K562 (cell line): ENCODE results near the gene LOXHD1.

Source experiments
- CTCF ChIP-seq, 3 experiments: IDR thresholded peaks in 2 of 3; conservative IDR thresholded peaks in 1 of 3; 2 replicates each; pipeline ENCODE4 v1.5.1; 2011 to 2012; ENCODE audit warnings: low read length in 3 of 3, mild to moderate bottlenecking in 3 of 3, control low read depth in 2 of 3, improper control_type of control experiment in 1 of 3, inconsistent platforms in 1 of 3, low read depth in 1 of 3, mixed read lengths in 1 of 3, moderate library complexity in 1 of 3; ENCODE audit not compliant: insufficient read depth in 2 of 3
- MYC ChIP-seq, 2 experiments: fragments of 250-450 bp in 1 of 2; sonication (Bioruptor Pico) in 1 of 2; IDR thresholded peaks; 2 replicates each; pipeline versions ENCODE4 v1.5.1 to v1.6.1; 2012 to 2021; ENCODE audit warnings: low read depth in 2 of 2, borderline replicate concordance in 1 of 2, improper control_type of control experiment in 1 of 2, low read length in 1 of 2, mild to moderate bottlenecking in 1 of 2, moderate library complexity in 1 of 2
- RFX5 ChIP-seq: IDR thresholded peaks from 2 replicates; pipeline ENCODE4 v1.6.1; 2011; ENCODE audit warnings: low read depth, mild to moderate bottlenecking, improper control_type of control experiment, low read length
- SAFB ChIP-seq: fragments of 200-400 bp; formaldehyde crosslinking; IDR thresholded peaks from 2 replicates; pipeline ENCODE4 v1.6.1; 2017; ENCODE audit warnings: low read depth, low read length, borderline replicate concordance
- ZBTB7A ChIP-seq: IDR thresholded peaks from 2 replicates; pipeline ENCODE4 v1.6.1; 2011; ENCODE audit warnings: low read depth, mild to moderate bottlenecking, low read length, moderate library complexity, borderline replicate concordance; ENCODE audit not compliant: control insufficient read depth

GRCh38 chr18:46439037-46439436 lies 218.0 kb downstream of the LOXHD1 start:
- TF ChIP-seq SAFB (no peak), ZBTB7A (no peak), MYC (IDR thresholded peaks at IDR 0.05; ENCODE audit: low read depth, low read length) (no peak), MYC (CRISPR knock-in tag; IDR thresholded peaks at IDR 0.05; ENCODE audit: borderline replicate concordance, low read depth) (no peak), RFX5 (no peak), CTCF (IDR thresholded peaks at IDR 0.05 in 2 of 3, conservative IDR thresholded peaks at IDR 0.05 in 1 of 3; ENCODE audit: insufficient read depth in 2 of 3, low read depth in 1 of 3, low read length in 3 of 3) (no peak)
